ENCODE data around the gene CRTAC1. TPM values are rescaled to one million over a fixed set of nuclear protein-coding genes. Genes with fewer than 3 reads are reported as not detected.

CRTAC1 gene
- total and polyA plus RNA-seq, 2 experiments from 2014 or later = 0.47 to 1.2 TPM

DNA sequence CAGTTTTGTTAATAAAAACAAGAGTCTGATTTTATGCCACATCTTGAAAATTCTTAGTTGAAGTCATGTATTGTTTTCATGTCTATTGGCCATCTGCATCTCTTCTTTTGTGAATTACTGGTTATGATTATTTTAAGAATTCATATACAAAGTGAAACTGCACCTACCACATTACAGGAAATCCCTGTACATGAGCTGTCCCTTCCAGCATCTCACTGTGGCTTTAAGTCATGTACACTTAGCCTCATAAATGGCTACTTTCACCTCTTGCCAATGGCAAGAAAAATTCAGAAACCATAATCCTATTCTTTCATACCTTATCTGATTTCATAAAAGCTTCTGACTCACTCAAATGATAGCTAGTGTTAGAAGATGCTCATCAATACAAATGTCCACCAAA lies 48.6 kb downstream of the CRTAC1 start:
- Histone ChIP-seq H3F3A (replicated peaks; ENCODE audit: low read depth) (no peaks in the 10 kb centered on the region), H3K36me3 (ENCODE audit: insufficient read depth) (no peaks in the 10 kb centered on the region), H3K4me1 (ENCODE audit: insufficient read depth) (no peaks in the 10 kb centered on the region), H3K79me2 (replicated peaks; ENCODE audit: insufficient read depth) (no peaks in the 10 kb centered on the region), H3K4me3 (no peak overlapping the region), H4K20me1 (replicated peaks; ENCODE audit: insufficient read depth) (no peaks in the 10 kb centered on the region), H3K4me2 (no peak overlapping the region), H3K27ac (ENCODE audit: low read depth) (no peak overlapping the region), H2AFZ (no peak overlapping the region), H3K27me3 (ENCODE audit: insufficient read depth) (peaks cover 2% of the 10 kb centered on the region; the same call in 1 of the 2 replicates), H3K9me2 (ENCODE audit: insufficient read depth) (no peaks in the 10 kb centered on the region; the same call in 1 of the 2 replicates)
- no peaks in the 10 kb centered on the region for H3K36me3 Mint-ChIP-seq (ENCODE audit: low read depth)
- H3K9me3 Mint-ChIP-seq = no peaks in the 10 kb centered on the region
- no peak for DNase-seq (ENCODE audit: low spot score)
- H3K4me1 Mint-ChIP-seq = peaks cover 3% of the 10 kb centered on the region; the same call in 2 of the 3 replicates
- H3K4me3 Mint-ChIP-seq = no peak overlapping the region
- no peak overlapping the region for H3K27ac Mint-ChIP-seq
- H3K27me3 Mint-ChIP-seq (ENCODE audit: insufficient read depth, low read depth, poor library complexity) = no peaks in the 10 kb centered on the region
- TF ChIP-seq JUNB (IDR thresholded peaks at IDR 0.05; ENCODE audit: unreplicated experiment) = no peak
- no peak for TF ChIP-seq EZH2 (IDR thresholded peaks at IDR 0.05; ENCODE audit: low read depth, unreplicated experiment)
- TF ChIP-seq, protein P1, sequence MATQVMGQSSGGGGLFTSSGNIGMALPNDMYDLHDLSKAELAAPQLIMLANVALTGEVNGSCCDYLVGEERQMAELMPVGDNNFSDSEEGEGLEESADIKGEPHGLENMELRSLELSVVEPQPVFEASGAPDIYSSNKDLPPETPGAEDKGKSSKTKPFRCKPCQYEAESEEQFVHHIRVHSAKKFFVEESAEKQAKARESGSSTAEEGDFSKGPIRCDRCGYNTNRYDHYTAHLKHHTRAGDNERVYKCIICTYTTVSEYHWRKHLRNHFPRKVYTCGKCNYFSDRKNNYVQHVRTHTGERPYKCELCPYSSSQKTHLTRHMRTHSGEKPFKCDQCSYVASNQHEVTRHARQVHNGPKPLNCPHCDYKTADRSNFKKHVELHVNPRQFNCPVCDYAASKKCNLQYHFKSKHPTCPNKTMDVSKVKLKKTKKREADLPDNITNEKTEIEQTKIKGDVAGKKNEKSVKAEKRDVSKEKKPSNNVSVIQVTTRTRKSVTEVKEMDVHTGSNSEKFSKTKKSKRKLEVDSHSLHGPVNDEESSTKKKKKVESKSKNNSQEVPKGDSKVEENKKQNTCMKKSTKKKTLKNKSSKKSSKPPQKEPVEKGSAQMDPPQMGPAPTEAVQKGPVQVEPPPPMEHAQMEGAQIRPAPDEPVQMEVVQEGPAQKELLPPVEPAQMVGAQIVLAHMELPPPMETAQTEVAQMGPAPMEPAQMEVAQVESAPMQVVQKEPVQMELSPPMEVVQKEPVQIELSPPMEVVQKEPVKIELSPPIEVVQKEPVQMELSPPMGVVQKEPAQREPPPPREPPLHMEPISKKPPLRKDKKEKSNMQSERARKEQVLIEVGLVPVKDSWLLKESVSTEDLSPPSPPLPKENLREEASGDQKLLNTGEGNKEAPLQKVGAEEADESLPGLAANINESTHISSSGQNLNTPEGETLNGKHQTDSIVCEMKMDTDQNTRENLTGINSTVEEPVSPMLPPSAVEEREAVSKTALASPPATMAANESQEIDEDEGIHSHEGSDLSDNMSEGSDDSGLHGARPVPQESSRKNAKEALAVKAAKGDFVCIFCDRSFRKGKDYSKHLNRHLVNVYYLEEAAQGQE (IDR thresholded peaks at IDR 0.05; ENCODE audit: unreplicated experiment) = no peak
- no peak for TF ChIP-seq NANOG (IDR thresholded peaks at IDR 0.05; ENCODE audit: borderline replicate concordance)
- no peak for TF ChIP-seq ZNF331 (CRISPR knock-in tag; IDR thresholded peaks at IDR 0.05; ENCODE audit: low read depth)
- TF ChIP-seq, protein P2, sequence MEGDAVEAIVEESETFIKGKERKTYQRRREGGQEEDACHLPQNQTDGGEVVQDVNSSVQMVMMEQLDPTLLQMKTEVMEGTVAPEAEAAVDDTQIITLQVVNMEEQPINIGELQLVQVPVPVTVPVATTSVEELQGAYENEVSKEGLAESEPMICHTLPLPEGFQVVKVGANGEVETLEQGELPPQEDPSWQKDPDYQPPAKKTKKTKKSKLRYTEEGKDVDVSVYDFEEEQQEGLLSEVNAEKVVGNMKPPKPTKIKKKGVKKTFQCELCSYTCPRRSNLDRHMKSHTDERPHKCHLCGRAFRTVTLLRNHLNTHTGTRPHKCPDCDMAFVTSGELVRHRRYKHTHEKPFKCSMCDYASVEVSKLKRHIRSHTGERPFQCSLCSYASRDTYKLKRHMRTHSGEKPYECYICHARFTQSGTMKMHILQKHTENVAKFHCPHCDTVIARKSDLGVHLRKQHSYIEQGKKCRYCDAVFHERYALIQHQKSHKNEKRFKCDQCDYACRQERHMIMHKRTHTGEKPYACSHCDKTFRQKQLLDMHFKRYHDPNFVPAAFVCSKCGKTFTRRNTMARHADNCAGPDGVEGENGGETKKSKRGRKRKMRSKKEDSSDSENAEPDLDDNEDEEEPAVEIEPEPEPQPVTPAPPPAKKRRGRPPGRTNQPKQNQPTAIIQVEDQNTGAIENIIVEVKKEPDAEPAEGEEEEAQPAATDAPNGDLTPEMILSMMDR (conservative IDR thresholded peaks at IDR 0.05; ENCODE audit: low read depth in 2 of 2) = no peak
- no peak for TF ChIP-seq STAT1 (IDR thresholded peaks at IDR 0.05; ENCODE audit: unreplicated experiment)
- TF ChIP-seq, protein P3, sequence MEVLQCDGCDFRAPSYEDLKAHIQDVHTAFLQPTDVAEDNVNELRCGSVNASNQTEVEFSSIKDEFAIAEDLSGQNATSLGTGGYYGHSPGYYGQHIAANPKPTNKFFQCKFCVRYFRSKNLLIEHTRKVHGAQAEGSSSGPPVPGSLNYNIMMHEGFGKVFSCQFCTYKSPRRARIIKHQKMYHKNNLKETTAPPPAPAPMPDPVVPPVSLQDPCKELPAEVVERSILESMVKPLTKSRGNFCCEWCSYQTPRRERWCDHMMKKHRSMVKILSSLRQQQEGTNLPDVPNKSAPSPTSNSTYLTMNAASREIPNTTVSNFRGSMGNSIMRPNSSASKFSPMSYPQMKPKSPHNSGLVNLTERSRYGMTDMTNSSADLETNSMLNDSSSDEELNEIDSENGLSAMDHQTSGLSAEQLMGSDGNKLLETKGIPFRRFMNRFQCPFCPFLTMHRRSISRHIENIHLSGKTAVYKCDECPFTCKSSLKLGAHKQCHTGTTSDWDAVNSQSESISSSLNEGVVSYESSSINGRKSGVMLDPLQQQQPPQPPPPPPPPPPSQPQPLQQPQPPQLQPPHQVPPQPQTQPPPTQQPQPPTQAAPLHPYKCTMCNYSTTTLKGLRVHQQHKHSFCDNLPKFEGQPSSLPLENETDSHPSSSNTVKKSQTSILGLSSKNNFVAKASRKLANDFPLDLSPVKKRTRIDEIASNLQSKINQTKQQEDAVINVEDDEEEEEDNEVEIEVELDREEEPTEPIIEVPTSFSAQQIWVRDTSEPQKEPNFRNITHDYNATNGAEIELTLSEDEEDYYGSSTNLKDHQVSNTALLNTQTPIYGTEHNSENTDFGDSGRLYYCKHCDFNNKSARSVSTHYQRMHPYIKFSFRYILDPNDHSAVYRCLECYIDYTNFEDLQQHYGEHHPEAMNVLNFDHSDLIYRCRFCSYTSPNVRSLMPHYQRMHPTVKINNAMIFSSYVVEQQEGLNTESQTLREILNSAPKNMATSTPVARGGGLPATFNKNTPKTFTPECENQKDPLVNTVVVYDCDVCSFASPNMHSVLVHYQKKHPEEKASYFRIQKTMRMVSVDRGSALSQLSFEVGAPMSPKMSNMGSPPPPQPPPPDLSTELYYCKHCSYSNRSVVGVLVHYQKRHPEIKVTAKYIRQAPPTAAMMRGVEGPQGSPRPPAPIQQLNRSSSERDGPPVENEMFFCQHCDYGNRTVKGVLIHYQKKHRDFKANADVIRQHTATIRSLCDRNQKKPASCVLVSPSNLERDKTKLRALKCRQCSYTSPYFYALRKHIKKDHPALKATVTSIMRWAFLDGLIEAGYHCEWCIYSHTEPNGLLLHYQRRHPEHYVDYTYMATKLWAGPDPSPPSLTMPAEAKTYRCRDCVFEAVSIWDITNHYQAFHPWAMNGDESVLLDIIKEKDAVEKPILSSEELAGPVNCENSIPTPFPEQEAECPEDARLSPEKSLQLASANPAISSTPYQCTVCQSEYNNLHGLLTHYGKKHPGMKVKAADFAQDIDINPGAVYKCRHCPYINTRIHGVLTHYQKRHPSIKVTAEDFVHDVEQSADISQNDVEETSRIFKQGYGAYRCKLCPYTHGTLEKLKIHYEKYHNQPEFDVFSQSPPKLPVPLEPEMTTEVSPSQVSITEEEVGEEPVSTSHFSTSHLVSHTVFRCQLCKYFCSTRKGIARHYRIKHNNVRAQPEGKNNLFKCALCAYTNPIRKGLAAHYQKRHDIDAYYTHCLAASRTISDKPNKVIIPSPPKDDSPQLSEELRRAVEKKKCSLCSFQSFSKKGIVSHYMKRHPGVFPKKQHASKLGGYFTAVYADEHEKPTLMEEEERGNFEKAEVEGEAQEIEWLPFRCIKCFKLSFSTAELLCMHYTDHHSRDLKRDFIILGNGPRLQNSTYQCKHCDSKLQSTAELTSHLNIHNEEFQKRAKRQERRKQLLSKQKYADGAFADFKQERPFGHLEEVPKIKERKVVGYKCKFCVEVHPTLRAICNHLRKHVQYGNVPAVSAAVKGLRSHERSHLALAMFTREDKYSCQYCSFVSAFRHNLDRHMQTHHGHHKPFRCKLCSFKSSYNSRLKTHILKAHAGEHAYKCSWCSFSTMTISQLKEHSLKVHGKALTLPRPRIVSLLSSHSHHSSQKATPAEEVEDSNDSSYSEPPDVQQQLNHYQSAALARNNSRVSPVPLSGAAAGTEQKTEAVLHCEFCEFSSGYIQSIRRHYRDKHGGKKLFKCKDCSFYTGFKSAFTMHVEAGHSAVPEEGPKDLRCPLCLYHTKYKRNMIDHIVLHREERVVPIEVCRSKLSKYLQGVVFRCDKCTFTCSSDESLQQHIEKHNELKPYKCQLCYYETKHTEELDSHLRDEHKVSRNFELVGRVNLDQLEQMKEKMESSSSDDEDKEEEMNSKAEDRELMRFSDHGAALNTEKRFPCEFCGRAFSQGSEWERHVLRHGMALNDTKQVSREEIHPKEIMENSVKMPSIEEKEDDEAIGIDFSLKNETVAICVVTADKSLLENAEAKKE (CRISPR knock-in tag; IDR thresholded peaks at IDR 0.05) = no peak
- TF ChIP-seq EZH2phosphoT487 (IDR thresholded peaks at IDR 0.05; ENCODE audit: unreplicated experiment) = no peak
- TF ChIP-seq POLR2AphosphoS5 (IDR thresholded peaks at IDR 0.05; ENCODE audit: low read depth) = no peak
- TF ChIP-seq ZNF114 (CRISPR knock-in tag; IDR thresholded peaks at IDR 0.05) = no peak
- TF ChIP-seq CREB1 (CRISPR knock-in tag; IDR thresholded peaks at IDR 0.05; ENCODE audit: low read depth) = no peak
- TF ChIP-seq, protein P4, sequence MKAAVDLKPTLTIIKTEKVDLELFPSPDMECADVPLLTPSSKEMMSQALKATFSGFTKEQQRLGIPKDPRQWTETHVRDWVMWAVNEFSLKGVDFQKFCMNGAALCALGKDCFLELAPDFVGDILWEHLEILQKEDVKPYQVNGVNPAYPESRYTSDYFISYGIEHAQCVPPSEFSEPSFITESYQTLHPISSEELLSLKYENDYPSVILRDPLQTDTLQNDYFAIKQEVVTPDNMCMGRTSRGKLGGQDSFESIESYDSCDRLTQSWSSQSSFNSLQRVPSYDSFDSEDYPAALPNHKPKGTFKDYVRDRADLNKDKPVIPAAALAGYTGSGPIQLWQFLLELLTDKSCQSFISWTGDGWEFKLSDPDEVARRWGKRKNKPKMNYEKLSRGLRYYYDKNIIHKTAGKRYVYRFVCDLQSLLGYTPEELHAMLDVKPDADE (IDR thresholded peaks at IDR 0.05) = no peak
- ATAC-seq = no peak

All from GM23338 (cell line).